Epithelial cell of esophagus (primary cell): ENCODE measurements around the gene NOXO1.

Source experiments
- DNase-seq: peaks from one replicate; pipeline ENCODE4 v3.0.0; 2010; ENCODE audit warnings: low read depth
- H3K4me3 ChIP-seq: 2 replicates; pipeline ENCODE4 v1.5.1; 2011; ENCODE audit warnings: mild to moderate bottlenecking, low read length, control low read depth
- CTCF ChIP-seq: IDR thresholded peaks from 2 replicates; pipeline ENCODE4 v1.5.1; 2011; ENCODE audit warnings: low read depth, mild to moderate bottlenecking, low read length, control low read depth, inconsistent platforms; ENCODE audit not compliant: insufficient read depth; ENCODE audit errors: missing control alignments

Gene NOXO1

GRCh38 chr16:1977875-1978268 is 3.4 kb downstream of the NOXO1 start:
- no peak for TF ChIP-seq CTCF
- no peak for DNase-seq
- no peak overlapping the region for H3K4me3 ChIP-seq

GRCh38 chr16:1976951-1977874 is 4.1 kb downstream of the NOXO1 start:
- no peak for TF ChIP-seq CTCF
- no peak for DNase-seq
- H3K4me3 ChIP-seq, result no peak overlapping the region

- H3K4me3 ChIP-seq, result no peak overlapping the region
- TF ChIP-seq CTCF, result no peak
- no peak for DNase-seq
Observed at GRCh38 chr16:1976216-1976520, 5.1 kb downstream of the NOXO1 start.

- H3K4me3 ChIP-seq, result no peak overlapping the region
- no peak for TF ChIP-seq CTCF
- no peak for DNase-seq
Observed at GRCh38 chr16:1975432-1976215, 5.6 kb downstream of the NOXO1 start.

GRCh38 chr16:1974157-1975070 is 6.9 kb downstream of the NOXO1 start:
- no peak for TF ChIP-seq CTCF

GRCh38 chr16:1973461-1974156 is 7.7 kb downstream of the NOXO1 start:
- TF ChIP-seq CTCF, result no peak
- H3K4me3 ChIP-seq, result no peak overlapping the region
- DNase-seq, result no peak

More at GRCh38 chr16:1974157-1975070, 6.9 kb downstream of the NOXO1 start:
- H3K4me3 ChIP-seq, result no peak overlapping the region
- DNase-seq, result no peak
